NCI-H2107 treated with DMSO at 0.1 percent for 48 hours (cell line): ENCODE measurements around the gene RAB30.
A peak's percentile ranks its signal among the peaks of the same experiment; 100 is the strongest.
"Not testable (repeated sequence)": the region's sequence is repeated elsewhere in the genome, so short reads cannot be mapped to it uniquely, and the experiment has no call there.

Experiments
- DNase-seq: peaks from one replicate; lab custom pipeline; 2025; ENCODE audit not compliant: unreplicated experiment; lab: John Stamatoyannopoulos, UW

The RAB30 gene

GRCh38 chr11:82988936-82989627, 82.6 kb downstream of the RAB30 start:
- DNase-seq = no peak

GRCh38 chr11:82987997-82988396, 83.7 kb downstream of the RAB30 start:
- DNase-seq = no peak

- no peak for DNase-seq
These were observed 85.3 kb downstream of the RAB30 start for GRCh38 chr11:82986446-82986845.

- DNase-seq = no peak
These were observed 89.8 kb downstream of the RAB30 start for GRCh38 chr11:82981852-82982251.

GRCh38 chr11:82980947-82981346, 90.8 kb downstream of the RAB30 start:
- no peak for DNase-seq

GRCh38 chr11:82980292-82980691, 91.4 kb downstream of the RAB30 start:
- no peak for DNase-seq

- no peak for DNase-seq
These were observed 91.9 kb downstream of the RAB30 start for GRCh38 chr11:82979824-82980223.

- no peak for DNase-seq
These were observed 93.1 kb downstream of the RAB30 start for GRCh38 chr11:82978422-82979099.

GRCh38 chr11:82976786-82977185, 94.9 kb downstream of the RAB30 start:
- no peak for DNase-seq

- DNase-seq = no peak
These were observed 95.8 kb downstream of the RAB30 start for GRCh38 chr11:82975882-82976281.

- no peak for DNase-seq
These were observed 96.8 kb downstream of the RAB30 start for GRCh38 chr11:82974851-82975250.

- DNase-seq = no peak
These were observed 97.6 kb downstream of the RAB30 start for GRCh38 chr11:82974135-82974534.

- no peak for DNase-seq
These were observed 99.6 kb downstream of the RAB30 start for GRCh38 chr11:82972103-82972502.

GRCh38 chr11:82971519-82971946, 100.2 kb downstream of the RAB30 start:
- not testable (repeated sequence) for DNase-seq

GRCh38 chr11:82970507-82971083, 101.1 kb downstream of the RAB30 start:
- not testable (repeated sequence) for DNase-seq

GRCh38 chr11:82969811-82970210, 101.9 kb downstream of the RAB30 start:
- DNase-seq = no peak

GRCh38 chr11:82967381-82967780, 104.3 kb downstream of the RAB30 start:
- no peak for DNase-seq

- not testable (repeated sequence) for DNase-seq
These were observed 109.7 kb downstream of the RAB30 start for GRCh38 chr11:82962021-82962420.

- DNase-seq = peak; percentile 3
These were observed 110.9 kb downstream of the RAB30 start for GRCh38 chr11:82960779-82961143.

- no peak for DNase-seq
These were observed 111.5 kb downstream of the RAB30 start for GRCh38 chr11:82959987-82960778.

GRCh38 chr11:82955736-82956453, 115.8 kb downstream of the RAB30 start:
- not testable (repeated sequence) for DNase-seq
